ENCODE data around the gene NIPSNAP2.

NIPSNAP2 gene

DNA sequence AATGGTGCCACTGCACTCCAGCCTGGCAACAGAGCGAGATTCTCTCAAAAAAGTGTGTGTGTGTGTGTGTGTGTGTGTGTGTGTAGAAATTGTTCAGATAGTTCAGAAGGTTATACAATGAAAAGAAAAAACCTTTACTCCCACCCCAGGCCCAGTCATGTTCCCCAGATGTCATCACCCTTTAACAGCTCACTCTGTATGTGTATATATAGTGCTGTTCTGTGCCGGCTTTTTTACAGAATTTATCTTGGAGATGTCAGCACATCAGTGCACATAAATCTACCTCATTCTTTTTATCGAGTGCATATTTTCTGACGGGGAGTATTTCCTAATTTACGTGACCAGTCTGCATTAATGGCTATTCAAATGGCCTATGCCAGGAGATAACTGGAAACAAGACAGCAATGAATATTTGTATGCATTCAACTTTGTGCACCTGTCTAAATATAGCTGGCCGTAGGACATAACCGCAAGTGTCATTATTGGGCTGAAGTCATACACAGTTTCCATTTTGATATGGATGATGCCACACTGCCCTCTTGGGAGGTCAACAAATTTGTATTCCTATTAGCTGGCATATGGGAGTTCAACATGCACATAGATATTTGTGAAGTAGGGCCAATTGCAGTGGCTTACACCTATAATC lies 11.7 kb downstream of the NIPSNAP2 start:
- no peak for DNase-seq (ENCODE audit: low read depth)
- no peak overlapping the region for H3K4me3 ChIP-seq (ENCODE audit: control insufficient read depth, low read depth, low read length)
- TF ChIP-seq, protein P1, sequence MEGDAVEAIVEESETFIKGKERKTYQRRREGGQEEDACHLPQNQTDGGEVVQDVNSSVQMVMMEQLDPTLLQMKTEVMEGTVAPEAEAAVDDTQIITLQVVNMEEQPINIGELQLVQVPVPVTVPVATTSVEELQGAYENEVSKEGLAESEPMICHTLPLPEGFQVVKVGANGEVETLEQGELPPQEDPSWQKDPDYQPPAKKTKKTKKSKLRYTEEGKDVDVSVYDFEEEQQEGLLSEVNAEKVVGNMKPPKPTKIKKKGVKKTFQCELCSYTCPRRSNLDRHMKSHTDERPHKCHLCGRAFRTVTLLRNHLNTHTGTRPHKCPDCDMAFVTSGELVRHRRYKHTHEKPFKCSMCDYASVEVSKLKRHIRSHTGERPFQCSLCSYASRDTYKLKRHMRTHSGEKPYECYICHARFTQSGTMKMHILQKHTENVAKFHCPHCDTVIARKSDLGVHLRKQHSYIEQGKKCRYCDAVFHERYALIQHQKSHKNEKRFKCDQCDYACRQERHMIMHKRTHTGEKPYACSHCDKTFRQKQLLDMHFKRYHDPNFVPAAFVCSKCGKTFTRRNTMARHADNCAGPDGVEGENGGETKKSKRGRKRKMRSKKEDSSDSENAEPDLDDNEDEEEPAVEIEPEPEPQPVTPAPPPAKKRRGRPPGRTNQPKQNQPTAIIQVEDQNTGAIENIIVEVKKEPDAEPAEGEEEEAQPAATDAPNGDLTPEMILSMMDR (conservative IDR thresholded peaks at IDR 0.05; ENCODE audit: control insufficient read depth, insufficient read depth, low read depth, low read length) = no peak

DNA sequence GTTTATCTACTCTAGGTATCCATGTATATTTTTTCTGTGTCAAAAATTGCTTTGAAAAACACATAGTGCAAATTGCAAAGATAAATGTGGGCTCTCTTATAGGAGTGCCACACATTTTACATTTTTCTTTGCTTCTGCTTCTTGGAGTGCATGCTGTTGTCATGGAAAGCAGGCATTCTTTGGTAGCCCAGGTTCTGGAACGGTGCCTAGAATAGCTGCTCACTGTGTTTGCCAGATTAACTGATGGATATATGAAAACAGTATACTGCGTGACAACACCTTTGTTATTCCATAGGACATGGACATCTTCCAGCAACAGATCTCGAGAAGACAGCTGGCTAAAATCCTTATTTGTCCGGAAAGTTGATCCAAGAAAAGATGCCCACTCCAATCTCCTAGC lies 13.4 kb downstream of the NIPSNAP2 start:
- no peak for DNase-seq (ENCODE audit: low read depth)
- TF ChIP-seq, protein P1 (conservative IDR thresholded peaks at IDR 0.05; ENCODE audit: control insufficient read depth, insufficient read depth, low read depth, low read length) = no peak
- H3K4me3 ChIP-seq (ENCODE audit: control insufficient read depth, low read depth, low read length) = no peak overlapping the region

DNA sequence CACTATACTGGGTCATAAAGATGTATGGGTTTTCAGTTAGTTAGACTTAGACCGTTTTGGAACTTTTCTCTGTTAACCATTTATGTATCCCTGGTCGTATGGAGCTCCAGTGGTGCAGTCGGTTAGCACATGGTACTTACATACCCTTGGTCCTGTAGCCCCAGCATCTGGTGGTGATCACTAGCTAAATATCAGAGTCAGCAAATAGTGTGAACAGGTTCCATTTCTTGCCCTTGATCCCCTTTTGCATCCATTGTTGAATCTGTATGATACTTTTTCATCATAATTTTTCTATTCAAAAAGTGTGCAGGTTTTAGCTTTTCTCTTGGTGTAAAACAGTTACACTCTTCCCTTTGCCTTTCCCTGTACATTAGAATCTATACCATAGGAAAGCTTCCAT lies 15.9 kb downstream of the NIPSNAP2 start:
- no peak overlapping the region for H3K4me3 ChIP-seq (ENCODE audit: control insufficient read depth, low read depth, low read length)
- TF ChIP-seq, protein P1 (conservative IDR thresholded peaks at IDR 0.05; ENCODE audit: control insufficient read depth, insufficient read depth, low read depth, low read length) = no peak
- DNase-seq (ENCODE audit: low read depth) = no peak

DNA sequence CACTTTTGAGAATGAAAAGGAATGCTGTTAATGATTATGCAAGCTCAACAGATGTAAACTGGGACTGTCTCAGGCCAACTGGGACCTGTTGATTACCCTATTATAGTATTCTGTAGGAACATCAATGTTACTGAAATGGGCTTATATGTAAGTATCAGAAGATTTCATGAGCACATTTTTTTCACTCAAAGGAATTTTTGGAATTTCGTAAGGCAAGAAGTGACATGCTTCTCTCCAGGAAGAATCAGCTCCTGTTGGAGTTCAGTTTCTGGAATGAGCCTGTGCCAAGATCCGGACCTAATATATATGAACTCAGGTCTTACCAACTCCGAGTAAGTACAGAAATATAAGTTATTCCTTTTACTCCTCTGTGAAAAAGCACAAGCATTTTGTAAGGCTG lies 19.2 kb downstream of the NIPSNAP2 start:
- DNase-seq (ENCODE audit: low read depth) = no peak
- TF ChIP-seq, protein P1 (conservative IDR thresholded peaks at IDR 0.05; ENCODE audit: control insufficient read depth, insufficient read depth, low read depth, low read length) = no peak
- no peak overlapping the region for H3K4me3 ChIP-seq (ENCODE audit: control insufficient read depth, low read depth, low read length)

DNA sequence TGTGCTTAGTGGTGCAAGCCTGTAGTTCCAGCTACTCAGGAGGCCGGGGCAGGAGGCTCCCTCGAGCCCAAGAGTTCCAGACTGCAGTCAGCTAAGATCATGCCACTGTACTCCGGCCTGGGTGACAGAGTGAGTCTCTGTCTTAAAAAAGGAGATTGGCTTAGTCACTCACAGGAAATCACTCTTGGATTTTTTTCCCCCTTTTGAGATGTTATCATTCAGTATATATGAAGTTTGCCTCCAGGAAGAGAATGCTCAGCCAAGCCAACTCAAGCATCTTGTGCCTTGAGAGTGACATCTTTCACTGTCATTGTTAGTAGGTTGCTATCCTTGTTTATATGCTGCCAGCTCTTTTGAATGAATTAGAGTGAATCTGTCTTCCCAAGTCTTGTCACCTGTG lies 28.0 kb downstream of the NIPSNAP2 start:
- H3K4me3 ChIP-seq (ENCODE audit: control insufficient read depth, low read depth, low read length) = no peak overlapping the region
- DNase-seq (ENCODE audit: low read depth) = no peak
- TF ChIP-seq, protein P1 (conservative IDR thresholded peaks at IDR 0.05; ENCODE audit: control insufficient read depth, insufficient read depth, low read depth, low read length) = no peak

DNA sequence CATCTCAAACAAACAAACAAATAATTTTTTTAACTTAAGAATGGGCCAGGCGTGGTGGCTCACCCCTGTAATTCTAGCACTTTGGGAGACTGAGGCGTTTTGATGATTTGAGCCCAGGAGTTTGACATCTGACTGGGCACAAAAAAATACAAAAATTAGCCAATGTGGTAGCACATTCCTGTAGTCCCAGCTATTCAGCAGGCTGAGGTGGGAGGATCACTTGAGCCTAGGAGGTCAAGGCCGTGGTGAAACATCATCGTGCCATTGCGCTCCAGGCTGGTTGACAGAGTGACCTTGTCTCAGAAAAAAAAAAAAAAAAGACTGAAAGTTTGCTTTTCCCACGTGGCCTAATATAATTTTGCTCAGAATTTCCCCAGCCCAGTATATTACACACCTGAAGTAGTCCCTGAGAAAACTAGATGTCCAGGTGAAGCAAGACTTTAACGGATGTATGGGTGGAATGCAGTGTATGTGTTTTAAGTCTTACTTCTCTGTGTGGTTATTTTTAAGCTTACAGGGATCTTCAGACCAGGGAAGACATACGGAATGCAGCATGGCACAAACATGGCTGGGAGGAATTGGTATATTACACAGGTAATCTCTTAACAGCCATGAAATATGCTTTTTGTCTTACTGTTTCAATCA lies 32.6 kb downstream of the NIPSNAP2 start:
- TF ChIP-seq, protein P1 (conservative IDR thresholded peaks at IDR 0.05; ENCODE audit: control insufficient read depth, insufficient read depth, low read depth, low read length) = no peak
- DNase-seq (ENCODE audit: low read depth) = no peak
- no peak overlapping the region for H3K4me3 ChIP-seq (ENCODE audit: control insufficient read depth, low read depth, low read length)

All from fibroblast of mammary gland (primary cell).